KBM-7 (cell line): ENCODE measurements around the gene TLK1.
A peak's percentile ranks its signal among the peaks of the same experiment; 100 is the strongest.

Experiments
- DNase-seq: peaks from one replicate; pipeline ENCODE4 v3.0.0-alpha.2; 2015
- in situ Hi-C: fragments of 300-500 bp; cut with MboI; formaldehyde crosslinking; loops from 2 replicates; pipeline ENCODE4 v1.14.3; 2020; ENCODE audit warnings: low sequenced_read_pairs, low pct_unique_long_range_greater_than_20kb, mixed read lengths

TLK1 gene

DNA sequence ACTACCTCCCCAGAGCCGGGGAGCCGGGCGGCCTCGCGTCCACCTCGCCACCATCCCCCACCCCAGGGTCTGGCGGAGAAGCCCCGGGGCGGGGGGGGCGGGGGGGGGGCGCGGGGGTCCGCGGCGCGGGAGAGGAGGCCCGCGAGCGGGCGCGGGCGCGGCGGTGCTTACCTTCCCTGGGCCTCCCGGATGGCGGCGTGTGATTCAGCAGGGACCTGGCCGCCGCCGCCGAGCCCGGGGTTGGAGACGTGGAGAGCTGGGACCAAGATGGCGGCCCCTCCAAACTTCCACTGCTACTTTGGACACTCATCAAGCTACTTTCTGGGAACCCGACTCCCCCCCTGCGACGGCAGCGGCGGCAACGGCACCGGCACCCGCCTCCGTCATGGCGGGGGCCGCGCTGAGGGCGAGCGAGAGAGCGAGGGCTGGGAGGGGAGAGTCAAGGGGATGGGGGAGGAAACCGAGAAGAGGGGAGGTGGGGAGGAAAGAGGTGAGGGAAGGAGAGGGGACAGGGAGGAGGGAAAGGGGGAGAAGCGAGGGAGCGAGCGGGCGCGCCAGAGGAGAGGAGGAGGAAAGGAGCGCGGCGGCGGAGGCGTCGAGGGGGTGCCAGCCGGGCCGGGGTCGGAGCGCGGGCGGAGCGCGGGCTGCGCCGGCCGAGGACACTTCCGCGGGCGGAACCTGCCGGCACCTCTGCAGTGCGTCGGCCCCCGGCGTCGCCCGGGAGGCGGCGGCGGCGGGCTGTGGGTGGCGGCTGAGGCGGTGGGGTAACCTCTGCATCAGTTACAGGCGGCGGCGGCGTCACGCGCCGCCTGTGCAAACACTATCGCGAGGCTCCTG, at the start of gene TLK1:
Gene TLK1 (minus strand): TSS at position 775 of the 837 bp plus-strand sequence. CDS start 465 bp downstream, at position 310.
- peak; percentile 82 for DNase-seq
- in situ Hi-C loops: no loop called here

DNA sequence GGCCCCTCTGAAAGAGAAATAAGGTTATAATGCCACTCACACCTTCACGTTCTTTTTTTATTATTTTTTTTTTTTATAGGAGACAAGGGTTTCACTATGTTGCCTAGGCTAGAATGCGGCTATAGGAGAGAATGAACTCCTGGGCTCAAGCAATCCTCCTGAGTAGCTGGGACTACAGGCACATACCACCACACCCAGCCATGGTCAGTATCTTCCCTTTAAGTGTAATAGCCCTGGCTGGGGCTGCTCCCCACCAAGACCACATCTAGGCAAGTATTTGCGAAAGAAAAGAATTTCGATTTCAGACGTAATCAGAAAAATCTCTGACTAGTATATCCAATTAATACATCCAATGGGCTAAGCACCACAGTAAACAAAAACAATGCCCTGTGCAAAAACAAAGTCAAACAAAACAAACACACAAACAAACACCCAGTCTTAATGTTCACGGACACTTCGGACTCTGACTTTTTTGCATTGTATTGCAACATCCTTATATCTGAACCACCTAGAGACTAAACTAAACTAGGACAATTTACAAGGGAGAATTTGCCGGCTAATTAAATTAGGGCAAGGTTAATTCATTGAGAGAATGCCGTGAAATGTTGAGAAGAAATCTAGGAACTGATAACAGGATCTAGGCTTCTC, 49.6 kb upstream of the TLK1 start:
- in situ Hi-C loops: no loop called here
- DNase-seq: no peak

DNA sequence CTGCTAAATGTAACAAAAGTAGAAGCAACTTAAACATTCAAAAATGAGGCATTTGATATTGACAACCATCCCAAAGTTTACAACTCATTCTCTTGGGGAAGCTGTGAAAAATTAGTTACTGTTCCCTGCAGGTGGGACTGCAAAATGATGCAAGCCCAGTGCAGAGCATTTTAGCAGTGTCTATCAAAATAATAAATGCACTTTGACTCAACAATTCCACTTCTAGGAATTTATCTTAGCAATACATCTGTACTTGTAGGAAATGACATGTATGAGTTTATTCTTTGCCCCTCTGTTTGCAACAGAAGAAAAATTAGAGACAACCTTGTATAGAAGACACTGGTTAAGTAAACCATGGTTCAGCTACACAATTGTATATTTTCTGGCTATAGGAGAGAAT, 48.0 kb upstream of the TLK1 start:
- peak; percentile 49 for DNase-seq
- in situ Hi-C loops: no loop called here

DNA sequence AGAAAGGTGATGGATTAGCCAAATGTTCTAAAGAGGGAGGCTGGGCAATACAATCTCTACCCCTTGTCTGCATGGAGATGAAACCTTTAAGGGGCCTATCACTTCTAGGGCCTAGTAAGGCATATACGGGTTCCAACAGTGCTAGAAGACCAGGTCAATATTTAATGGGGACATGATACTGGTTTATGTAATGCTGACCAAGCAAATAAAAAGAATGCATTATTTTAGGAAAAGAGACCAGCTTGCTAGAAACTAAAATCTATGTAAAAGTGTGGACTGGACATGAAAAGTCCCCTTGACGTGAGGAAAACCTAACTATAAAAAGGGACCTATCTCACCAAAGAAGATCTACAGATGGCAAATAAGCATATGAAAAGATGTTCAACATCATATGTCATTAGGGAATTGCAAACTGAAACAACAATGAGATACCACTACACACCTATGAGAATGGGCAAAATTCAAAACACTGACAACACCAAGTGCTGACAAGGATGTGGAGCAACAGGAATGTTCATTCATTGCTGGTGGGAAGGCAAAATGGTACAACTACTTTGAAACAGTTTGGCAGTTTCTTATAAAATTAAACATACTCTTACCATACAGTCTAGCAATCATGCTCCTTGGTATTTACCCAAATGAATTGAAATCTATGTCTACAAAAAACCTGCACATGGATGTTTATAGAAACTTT, 45.9 kb upstream of the TLK1 start:
- no peak for DNase-seq
- in situ Hi-C loops: no loop called here

DNA sequence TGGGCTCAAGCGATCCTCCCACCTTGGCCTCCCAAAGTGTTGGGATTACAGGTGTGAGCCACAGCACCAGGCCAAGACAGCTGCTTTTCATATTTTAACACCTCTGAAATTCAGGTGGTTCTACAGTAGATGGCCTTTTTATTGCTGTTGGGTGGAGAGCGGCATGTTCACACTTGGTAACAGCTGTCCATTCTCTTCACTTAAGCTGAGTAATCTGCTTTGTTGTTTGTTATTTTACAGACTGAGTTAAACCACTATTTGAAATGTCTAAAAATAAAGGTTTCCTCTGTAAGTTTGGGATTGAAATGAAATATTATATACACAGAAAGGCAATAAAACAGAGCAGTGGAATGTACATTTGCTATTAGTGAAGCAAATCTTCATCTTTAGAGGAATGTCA, 44.9 kb upstream of the TLK1 start:
- in situ Hi-C loops: no loop called here
- DNase-seq: no peak

DNA sequence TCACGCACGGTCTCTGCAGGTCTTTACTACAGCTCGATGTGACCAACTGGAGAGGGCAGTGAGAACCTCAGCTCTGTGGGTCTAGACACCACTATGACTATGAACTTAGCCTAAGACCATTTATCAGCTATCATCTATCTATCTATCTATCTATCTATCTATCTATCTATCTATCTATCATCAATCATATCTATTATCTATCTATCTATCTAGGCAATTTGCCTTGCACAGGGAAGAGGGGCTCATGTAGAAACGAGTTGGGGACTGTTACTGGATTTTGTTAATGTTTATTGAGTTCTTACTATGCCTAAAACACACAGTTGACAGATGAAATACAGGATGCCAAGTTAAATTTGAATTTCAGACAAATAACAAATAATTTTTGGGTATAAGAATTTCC, 41.1 kb upstream of the TLK1 start:
- in situ Hi-C loops: no loop called here
- DNase-seq: no peak

DNA sequence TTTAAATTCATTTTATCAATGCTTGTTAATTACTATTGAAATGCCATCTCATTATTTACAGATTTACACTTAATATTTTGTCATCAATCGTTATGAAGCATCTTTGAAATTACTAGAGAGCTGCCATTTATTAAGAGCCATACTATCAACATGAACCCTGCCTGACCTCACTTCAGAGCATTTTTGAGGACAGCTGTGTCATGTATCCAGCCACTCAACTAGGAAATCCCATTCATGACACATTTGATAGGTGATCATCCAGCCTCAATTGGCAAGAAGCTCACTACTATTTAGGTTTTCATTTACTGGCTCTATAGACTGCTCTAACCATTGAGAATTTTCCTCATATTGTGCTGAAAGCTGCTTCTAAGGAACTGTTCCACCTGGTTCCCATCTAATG, 40.6 kb upstream of the TLK1 start:
- in situ Hi-C loops: no loop called here
- no peak for DNase-seq

DNA sequence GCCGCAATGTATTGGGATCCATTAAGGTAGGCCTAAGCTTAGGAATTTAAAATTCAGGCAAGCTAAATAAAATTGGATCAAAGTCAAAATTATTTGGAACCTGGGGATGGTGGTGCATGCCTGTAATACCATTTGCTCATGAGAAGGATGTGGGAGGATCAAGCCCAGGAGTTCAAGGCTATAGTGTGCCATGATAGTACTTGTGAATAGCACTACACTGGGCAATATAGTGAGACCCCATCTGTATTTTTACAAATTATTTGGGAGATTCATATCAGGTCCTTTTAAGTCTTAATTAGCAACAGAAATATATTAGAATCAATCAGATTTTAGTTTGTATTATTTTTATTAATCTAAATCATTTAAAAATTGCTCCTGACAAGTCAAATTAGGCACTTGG, 39.8 kb upstream of the TLK1 start:
- in situ Hi-C loops: no loop called here
- DNase-seq: no peak

DNA sequence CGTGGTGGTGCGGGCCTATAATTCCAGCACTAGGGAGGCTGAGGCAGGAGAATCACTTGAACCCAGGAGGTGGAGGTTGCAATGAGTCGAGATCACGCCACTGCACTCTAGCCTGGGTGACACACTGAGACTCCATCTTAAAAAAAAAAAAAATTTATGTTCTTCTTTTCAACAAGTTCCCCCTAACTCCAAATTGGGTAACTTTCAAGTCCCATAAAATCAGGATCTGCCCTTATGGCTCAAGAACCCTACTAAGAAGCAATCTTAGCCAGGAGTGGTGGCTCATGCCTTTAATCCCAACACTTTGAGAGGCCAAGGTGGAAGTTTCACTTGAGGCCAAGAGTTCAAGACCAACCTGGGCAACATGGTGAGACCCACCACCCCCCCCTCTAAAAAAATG, 30.3 kb upstream of the TLK1 start:
- in situ Hi-C loops: no loop called here
- no peak for DNase-seq

DNA sequence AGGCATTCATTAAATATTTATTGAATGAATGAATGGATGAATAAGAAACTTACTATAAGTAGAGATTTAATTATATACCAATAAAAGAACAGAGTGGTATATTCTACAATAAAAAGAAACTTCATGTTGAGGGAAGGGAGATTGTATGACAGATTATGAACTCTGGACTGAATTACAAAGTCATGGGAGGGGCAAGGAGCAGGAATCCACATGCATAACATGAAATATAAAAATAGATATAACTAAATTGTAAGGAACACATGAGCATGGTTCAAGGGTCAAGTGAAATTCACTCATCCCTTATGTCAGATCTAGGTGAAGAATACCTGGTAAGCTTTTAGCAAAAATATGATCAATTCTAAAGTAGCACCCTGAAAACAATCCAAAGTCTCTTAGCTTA, 27.1 kb upstream of the TLK1 start:
- in situ Hi-C loops: no loop called here
- DNase-seq: no peak

DNA sequence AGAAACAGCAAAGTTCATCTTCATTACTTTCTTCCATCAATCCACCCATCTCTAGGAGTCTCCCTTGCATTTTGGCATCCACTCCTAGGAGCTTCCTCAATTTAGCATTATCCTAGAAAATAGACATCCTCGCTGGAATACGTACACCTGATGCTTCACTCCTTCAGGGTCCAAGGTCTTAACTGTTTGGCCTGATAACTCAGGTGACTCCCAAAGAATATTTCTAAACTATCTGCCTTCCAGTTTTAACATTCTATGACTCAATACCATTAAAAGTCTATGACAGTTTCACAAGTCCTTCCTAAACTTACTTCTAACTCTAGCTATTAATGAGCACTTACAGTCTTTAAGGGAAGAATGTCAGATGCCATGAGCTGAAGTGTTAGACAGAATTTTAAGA, 26.5 kb upstream of the TLK1 start:
- DNase-seq: no peak
- in situ Hi-C loops: no loop called here

DNA sequence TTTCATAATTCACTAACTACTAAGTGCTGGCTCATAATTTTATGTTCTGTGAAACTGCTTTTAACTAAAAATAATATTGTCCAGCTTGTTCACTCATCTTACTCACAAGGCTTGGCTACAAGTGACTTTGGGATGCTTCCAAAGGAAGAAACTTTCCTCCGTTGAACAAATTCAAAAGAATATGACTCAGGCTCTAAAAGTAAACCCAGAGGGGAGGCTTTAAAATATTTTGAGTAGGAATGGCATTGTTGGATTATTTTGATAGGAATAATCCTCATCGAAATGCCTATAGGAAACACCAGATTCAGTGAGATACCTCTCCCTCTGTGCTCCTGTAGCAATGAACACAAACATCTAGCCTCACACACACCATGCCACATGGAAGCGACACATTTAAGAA, 25.2 kb upstream of the TLK1 start:
- in situ Hi-C loops: no loop called here
- DNase-seq: no peak

DNA sequence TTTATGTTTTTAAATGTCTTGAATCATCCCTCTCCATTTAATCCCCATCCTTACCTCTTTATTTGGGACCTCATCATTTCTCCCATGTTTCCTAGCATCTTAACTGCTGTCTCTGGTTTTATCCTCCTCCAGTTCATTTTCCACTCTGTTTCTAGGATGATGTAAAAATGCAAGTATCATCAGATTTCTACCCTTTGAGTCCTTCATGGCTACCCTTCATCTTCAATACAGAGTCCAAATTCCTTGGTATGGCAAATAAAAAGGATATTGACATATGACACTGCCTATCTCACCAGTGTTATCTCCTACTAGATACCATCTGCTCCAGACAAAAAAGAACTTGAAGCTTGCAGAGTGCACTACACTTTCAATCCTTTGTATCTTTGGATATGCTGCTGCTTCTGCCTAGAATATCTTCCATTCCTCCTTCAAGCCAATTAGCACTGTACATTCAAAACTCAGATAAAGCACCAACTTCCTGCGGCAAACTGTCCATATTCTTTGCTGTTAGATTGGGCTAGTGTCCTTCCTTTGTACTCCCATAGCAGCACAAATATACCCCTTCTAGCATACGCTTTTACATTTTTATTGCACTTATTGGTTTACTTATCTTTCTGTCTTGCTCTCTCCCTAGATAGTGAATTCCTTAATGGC, 24.6 kb upstream of the TLK1 start:
- in situ Hi-C loops: no loop called here
- DNase-seq: no peak

DNA sequence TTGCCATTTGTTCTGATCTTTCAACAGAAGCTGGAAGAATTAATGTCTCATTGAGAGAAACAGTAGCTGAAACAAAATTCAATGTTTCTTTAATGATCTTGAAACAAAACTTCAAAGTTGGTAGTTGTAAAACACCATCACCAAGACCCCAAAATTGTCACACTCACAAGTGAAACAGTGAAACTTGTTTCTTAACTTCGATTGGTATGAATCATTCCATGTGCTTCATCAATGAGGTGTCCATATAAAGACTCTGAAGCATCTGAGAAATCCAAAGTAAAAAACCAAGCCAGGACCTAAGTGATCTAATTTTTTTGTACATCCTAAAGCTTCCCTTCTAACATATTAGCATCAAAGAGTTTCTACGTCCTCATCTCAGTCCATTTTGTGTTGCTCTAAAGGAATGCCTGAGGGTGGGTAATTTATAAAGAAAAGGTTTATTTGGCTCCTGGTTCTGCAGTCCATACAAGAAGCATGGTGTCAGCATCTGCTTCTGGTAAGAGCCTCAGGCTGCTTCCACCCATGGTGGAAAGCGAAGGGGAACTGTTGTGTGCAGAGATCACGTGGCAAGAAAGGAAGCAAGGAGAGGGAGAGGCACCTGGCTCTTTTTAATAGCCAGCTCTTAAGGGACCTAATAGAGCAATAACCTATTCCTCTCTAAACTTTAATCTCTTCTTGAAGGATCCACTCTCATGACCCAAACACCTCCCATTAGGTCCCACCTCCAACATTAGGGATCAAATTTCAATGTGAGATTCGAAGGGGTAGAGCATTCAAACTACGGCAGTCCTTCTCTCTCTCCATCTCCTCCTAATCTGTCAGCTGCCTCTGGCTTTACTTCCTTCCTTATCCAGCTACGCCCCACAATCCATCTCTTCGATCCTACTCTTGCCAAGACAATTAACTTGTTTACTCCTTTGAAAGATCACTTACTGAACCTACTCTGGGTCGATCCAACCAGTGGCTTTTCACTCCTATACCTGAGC, 20.7 kb upstream of the TLK1 start:
- in situ Hi-C loops: no loop called here

DNA sequence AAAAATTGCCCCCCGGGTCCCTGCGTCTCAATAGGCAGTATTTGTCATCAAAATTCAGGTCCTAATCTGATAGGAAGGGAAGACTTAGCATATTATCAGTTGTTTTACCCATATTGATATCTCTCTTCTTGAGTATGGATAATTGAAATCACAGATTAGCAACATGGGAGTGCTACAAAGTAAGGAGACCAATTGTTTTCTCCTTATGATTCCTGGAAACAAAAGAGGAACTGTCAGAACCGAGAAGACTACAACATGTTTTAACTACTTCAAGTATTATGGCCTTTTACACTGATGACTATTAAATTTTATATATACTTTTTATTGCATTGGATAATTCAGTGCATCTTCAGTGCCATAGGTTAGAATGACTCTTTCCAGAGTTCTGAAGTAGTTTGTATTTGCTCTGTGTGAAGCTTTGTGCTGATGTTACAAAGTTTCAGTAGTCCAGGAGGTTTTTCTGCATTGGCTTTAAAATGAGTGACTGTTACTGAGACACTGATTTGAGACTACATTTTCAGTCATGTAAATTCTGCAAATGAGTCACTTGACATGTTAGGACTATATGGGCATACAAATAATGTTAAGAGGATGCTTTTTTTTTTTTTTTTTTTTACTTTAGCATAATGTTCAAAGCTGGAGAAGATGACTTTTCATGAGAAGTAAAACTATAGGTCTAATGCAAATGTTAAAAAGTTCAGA, 19.7 kb upstream of the TLK1 start:
- in situ Hi-C loops: no loop called here
- DNase-seq: no peak

More for the DNA sequence above, 20.7 kb upstream of the TLK1 start:
- DNase-seq: no peak

DNA sequence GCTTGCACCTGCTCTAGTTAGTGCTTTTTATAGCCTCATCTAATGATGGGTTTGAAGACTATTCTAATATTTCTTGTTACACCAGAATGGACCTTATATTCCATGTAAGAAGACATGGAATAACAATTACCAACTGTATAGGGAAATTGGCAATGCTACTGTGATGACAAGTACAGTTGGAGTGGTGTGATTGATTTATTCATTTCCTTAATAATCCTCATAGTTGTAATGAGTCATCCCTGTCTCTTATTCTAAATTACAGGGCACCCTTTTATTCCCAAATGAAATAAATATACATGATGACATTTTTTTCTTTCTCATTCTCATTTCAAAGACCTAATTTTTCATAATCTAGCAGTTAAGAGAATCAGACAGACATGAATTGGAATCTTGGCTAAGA, 18.3 kb upstream of the TLK1 start:
- in situ Hi-C loops: no loop called here
- no peak for DNase-seq

DNA sequence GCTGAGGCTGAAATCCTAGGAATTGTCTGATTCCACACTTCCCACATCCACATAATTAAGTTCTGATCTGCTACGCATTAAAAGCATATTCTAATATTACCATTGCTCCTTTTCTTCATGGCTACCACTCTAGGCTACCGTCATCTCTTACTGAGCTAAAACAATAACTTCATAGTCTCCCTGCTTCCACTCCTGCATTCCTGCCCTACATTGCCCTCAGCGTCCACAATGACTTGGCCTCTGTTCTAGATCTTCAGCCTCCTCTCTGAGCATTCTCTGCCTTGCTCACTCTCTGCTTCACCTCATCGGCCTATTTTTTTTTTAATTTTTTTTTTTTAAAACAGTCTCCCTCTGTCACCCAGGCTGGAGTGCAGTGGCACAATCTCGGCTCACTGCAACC, 15.8 kb upstream of the TLK1 start:
- in situ Hi-C loops: no loop called here
- DNase-seq: no peak

DNA sequence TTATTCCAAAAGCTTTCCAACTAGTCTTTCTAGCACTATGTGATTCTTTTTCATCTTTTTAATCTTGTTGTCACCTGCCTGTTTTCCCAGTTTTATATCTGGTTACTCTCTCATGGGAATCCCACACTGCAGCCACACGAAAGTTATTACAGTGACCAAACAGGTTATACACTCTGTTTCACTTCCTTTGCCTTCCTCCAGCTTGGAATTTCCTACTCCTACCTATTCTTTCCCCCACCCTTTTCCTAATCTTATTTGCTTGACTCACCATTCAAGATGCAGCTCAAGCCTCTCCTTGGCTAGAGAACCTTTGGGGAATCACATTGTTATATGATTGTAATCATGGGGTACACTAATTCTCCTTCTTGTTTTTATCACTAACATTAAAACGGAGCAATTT, 13.4 kb upstream of the TLK1 start:
- in situ Hi-C loops: no loop called here
- no peak for DNase-seq
